ENCODE data around the gene ANK3.

Gene ANK3

GRCh38 chr10:60413306-60414012 is 23.8 kb upstream of the ANK3 start:
- no peak for DNase-seq (ENCODE audit: low read depth in 2 of 2)

- no peak for DNase-seq (ENCODE audit: low read depth in 2 of 2)
These were observed 21.3 kb upstream of the ANK3 start for GRCh38 chr10:60410970-60411369.

- DNase-seq (ENCODE audit: low read depth in 2 of 2) = no peak
These were observed 19.5 kb upstream of the ANK3 start for GRCh38 chr10:60409202-60409601.

GRCh38 chr10:60406182-60406581 is 16.5 kb upstream of the ANK3 start:
- no peak for DNase-seq (ENCODE audit: low read depth in 2 of 2)

- no peak for DNase-seq (ENCODE audit: low read depth in 2 of 2)
These were observed 15.5 kb upstream of the ANK3 start for GRCh38 chr10:60405172-60405571.

GRCh38 chr10:60403168-60403873 is 13.6 kb upstream of the ANK3 start:
- no peak for DNase-seq (ENCODE audit: low read depth in 2 of 2)

- DNase-seq (ENCODE audit: low read depth in 2 of 2) = no peak
These were observed 10.7 kb upstream of the ANK3 start for GRCh38 chr10:60400366-60400765.

- DNase-seq (ENCODE audit: low read depth in 2 of 2) = no peak
These were observed 9.7 kb upstream of the ANK3 start for GRCh38 chr10:60399328-60399727.

- DNase-seq (ENCODE audit: low read depth in 2 of 2) = no peak
These were observed 8.1 kb upstream of the ANK3 start for GRCh38 chr10:60397792-60398191.

- DNase-seq (ENCODE audit: low read depth in 2 of 2) = no peak
These were observed 7.1 kb upstream of the ANK3 start for GRCh38 chr10:60396766-60397165.

- no peak for DNase-seq (ENCODE audit: low read depth in 2 of 2)
These were observed 6.0 kb upstream of the ANK3 start for GRCh38 chr10:60395711-60396110.

- peak in 1 of 2 donors; percentile 12 for DNase-seq (ENCODE audit: low read depth in 2 of 2)
These were observed 4.8 kb upstream of the ANK3 start for GRCh38 chr10:60394446-60394845.

GRCh38 chr10:60390224-60390626 is 550 bp upstream of the ANK3 start:
- no peak for DNase-seq (ENCODE audit: low read depth in 2 of 2)

GRCh38 chr10:60388709-60389301 is 870 bp downstream of the ANK3 start:
- no peak for DNase-seq (ENCODE audit: low read depth in 2 of 2)

GRCh38 chr10:60388116-60388625 is 1.5 kb downstream of the ANK3 start:
- DNase-seq (ENCODE audit: low read depth in 2 of 2) = no peak

GRCh38 chr10:60387531-60387930 is 2.1 kb downstream of the ANK3 start:
- DNase-seq (ENCODE audit: low read depth in 2 of 2) = no peak

GRCh38 chr10:60385399-60385738 is 4.3 kb downstream of the ANK3 start:
- DNase-seq (ENCODE audit: low read depth in 2 of 2) = no peak

GRCh38 chr10:60384708-60385398 is 4.8 kb downstream of the ANK3 start:
- no peak for DNase-seq (ENCODE audit: low read depth in 2 of 2)

GRCh38 chr10:60384011-60384410 is 5.7 kb downstream of the ANK3 start:
- no peak for DNase-seq (ENCODE audit: low read depth in 2 of 2)

- DNase-seq (ENCODE audit: low read depth in 2 of 2) = no peak
These were observed 6.6 kb downstream of the ANK3 start for GRCh38 chr10:60382946-60383681.

- no peak for DNase-seq (ENCODE audit: low read depth in 2 of 2)
These were observed 8.9 kb downstream of the ANK3 start for GRCh38 chr10:60380781-60381180.

- DNase-seq (ENCODE audit: low read depth in 2 of 2) = no peak
These were observed 11.7 kb downstream of the ANK3 start for GRCh38 chr10:60377955-60378354.
